Parietal lobe (tissue), 2 donors: ENCODE data around the gene AGAP9. TPM values are rescaled to one million over a fixed set of nuclear protein-coding genes. Genes with fewer than 3 reads are reported as not detected.

ENCODE experiments used
- small RNA-seq: library from RNA; depleted of rRNA; stranded (forward); fragments of <200 nt; gene quantifications from one replicate; pipeline ENCODE3, GENCODE V24; 2014; ENCODE audit warnings: low replicate concordance
- total RNA-seq: library from RNA; depleted of rRNA; stranded (reverse); fragments of >200 nt; gene quantifications from one replicate; pipeline ENCODE4 v1.2.3, GENCODE V29; 2014

Gene AGAP9
- total RNA-seq = 7.5 TPM

DNA sequence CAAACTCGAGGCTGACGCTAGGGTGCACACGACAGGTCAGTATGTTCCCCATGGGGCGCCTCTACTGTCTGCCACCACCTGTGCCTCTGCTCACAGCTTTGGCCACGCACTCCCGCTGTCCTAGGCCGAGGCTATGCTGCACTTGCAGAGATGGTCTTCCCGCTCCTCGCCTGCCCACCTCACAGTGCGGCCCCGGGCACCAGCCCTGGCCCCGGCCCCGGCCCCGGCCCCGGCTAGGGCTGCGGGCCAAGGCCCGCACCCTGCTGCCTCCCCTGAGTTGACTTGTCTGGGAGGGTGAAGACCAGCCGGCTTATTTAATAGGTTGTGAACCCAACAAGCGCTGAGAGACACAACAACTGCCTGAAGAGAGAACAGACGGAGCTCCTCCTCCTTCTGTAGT lies at the start of gene AGAP9:
Gene AGAP9, minus strand, starts transcription at position 164 of the 400 bp plus-strand sequence. Its CDS starts 112 bp downstream, at position 52.

DNA sequence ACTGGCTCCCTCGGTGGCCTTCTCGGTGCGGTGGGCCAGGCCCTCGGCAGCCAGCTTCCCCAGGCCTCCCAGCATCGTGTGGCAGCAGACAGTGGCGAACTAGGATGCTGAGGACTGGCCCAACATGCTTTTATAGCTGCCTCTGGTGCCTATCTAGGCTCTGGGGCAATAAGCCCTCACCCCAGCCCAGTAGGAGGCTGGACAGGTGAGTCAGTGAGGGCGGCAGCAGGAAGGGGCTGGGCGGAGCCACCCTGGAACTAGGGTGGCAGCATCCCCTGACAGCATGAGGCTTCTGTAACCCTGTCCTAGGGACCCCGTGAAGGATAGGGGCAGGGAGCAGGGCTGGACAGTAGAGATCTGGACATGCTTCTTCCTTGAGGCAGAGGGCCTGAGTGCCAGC lies 31.8 kb downstream of the AGAP9 start, which contains the start of gene FAM25G:
Gene FAM25G, minus strand, starts transcription at position 101 of the 400 bp plus-strand sequence. Its CDS starts 26 bp downstream, at position 75.

DNA sequence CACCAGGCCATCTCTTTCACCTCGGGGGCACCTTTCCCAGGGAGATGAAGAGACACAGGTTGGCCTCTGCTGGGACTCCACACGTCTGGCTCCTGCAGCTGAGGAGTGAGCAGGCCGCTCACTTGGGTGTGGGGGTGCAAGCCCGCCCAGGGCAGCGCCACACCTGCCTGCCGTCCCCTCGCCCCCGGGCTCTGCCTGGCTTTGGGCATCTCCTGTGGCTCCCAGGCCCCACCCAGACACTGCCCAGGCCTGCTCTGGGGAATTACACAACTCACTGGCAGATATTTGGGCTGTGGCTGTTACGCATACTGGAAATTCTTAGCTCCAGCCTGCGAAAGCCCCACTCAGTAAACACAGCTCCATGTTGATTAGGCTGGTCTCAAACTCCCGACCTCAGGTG lies 39.5 kb downstream of the AGAP9 start, which contains the start of gene ANXA8:
Gene ANXA8, minus strand, starts transcription at position 193 of the 400 bp plus-strand sequence. Its CDS starts 182 bp downstream, at position 11.

Small RNA genes lying within 50 kb of the gene (small RNA-seq; reads per million reads assigned to genes)
- gene AL591684.3 = not detected
- not detected for gene RNA5SP312

Other genes with a start within 250 kb of the AGAP9 start
- gene GDF10, start 223.4 kb downstream of the AGAP9 start, total RNA-seq = 6.3 TPM
- not detected for gene GDF2, start 201.2 kb downstream of the AGAP9 start, total RNA-seq
- not detected for gene RBP3, start 175.3 kb downstream of the AGAP9 start, total RNA-seq
- 2.5 TPM for gene ZNF488, start 139.3 kb downstream of the AGAP9 start, total RNA-seq
- gene ANXA8, start 39.5 kb downstream of the AGAP9 start, total RNA-seq = not detected
- gene FAM25G, start 31.9 kb downstream of the AGAP9 start, total RNA-seq = not detected
- gene SYT15B, start 240.0 kb upstream of the AGAP9 start, total RNA-seq = under 0.01 TPM